DMS114 treated with DMSO at 0.1 percent for 48 hours (cell line): ENCODE results near the gene ARHGEF26.

ENCODE experiments used
- DNase-seq: peaks from one replicate; lab custom pipeline; 2025; ENCODE audit not compliant: unreplicated experiment; lab: John Stamatoyannopoulos, UW

ARHGEF26 gene

GRCh38 chr3:154194877-154195276 lies 73.7 kb downstream of the ARHGEF26 start:
- DNase-seq: no peak

GRCh38 chr3:154195620-154196356 lies 74.6 kb downstream of the ARHGEF26 start:
- DNase-seq: no peak

GRCh38 chr3:154197751-154198150 lies 76.6 kb downstream of the ARHGEF26 start:
- no peak for DNase-seq

GRCh38 chr3:154209499-154209898 lies 88.3 kb downstream of the ARHGEF26 start:
- no peak for DNase-seq

GRCh38 chr3:154210986-154211385 lies 89.8 kb downstream of the ARHGEF26 start:
- no peak for DNase-seq

- DNase-seq: no peak
Measured at GRCh38 chr3:154214306-154214705, 93.1 kb downstream of the ARHGEF26 start.

GRCh38 chr3:154217671-154218070 lies 96.5 kb downstream of the ARHGEF26 start:
- DNase-seq: no peak

- no peak for DNase-seq
Measured at GRCh38 chr3:154218728-154219127, 97.5 kb downstream of the ARHGEF26 start.

- DNase-seq: no peak
Measured at GRCh38 chr3:154220462-154220861, 99.3 kb downstream of the ARHGEF26 start.

GRCh38 chr3:154223519-154223918 lies 102.3 kb downstream of the ARHGEF26 start:
- no peak for DNase-seq

- no peak for DNase-seq
Measured at GRCh38 chr3:154224366-154224765, 103.2 kb downstream of the ARHGEF26 start.

GRCh38 chr3:154224866-154225265 lies 103.7 kb downstream of the ARHGEF26 start:
- no peak for DNase-seq

GRCh38 chr3:154225536-154225935 lies 104.3 kb downstream of the ARHGEF26 start:
- DNase-seq: no peak

- DNase-seq: no peak
Measured at GRCh38 chr3:154227531-154227930, 106.3 kb downstream of the ARHGEF26 start.

GRCh38 chr3:154228561-154229216 lies 107.5 kb downstream of the ARHGEF26 start:
- no peak for DNase-seq

GRCh38 chr3:154229217-154229590 lies 108.0 kb downstream of the ARHGEF26 start:
- DNase-seq: no peak

GRCh38 chr3:154235330-154235729 lies 114.1 kb downstream of the ARHGEF26 start:
- no peak for DNase-seq

- no peak for DNase-seq
Measured at GRCh38 chr3:154236331-154236730, 115.1 kb downstream of the ARHGEF26 start.

- DNase-seq: no peak
Measured at GRCh38 chr3:154240235-154240634, 119.0 kb downstream of the ARHGEF26 start.

GRCh38 chr3:154241496-154241895 lies 120.3 kb downstream of the ARHGEF26 start:
- DNase-seq: no peak

GRCh38 chr3:154242766-154243165 lies 121.6 kb downstream of the ARHGEF26 start:
- DNase-seq: no peak

- no peak for DNase-seq
Measured at GRCh38 chr3:154243353-154243752, 122.2 kb downstream of the ARHGEF26 start.

- DNase-seq: no peak
Measured at GRCh38 chr3:154244644-154245043, 123.5 kb downstream of the ARHGEF26 start.
